ENCODE results near the gene ASPDH. TPM values are rescaled to one million over a fixed set of nuclear protein-coding genes. Genes with fewer than 3 reads are reported as not detected.
"Not testable (repeated sequence)": the region's sequence is repeated elsewhere in the genome, so short reads cannot be mapped to it uniquely, and the experiment has no call there.

The ASPDH gene
- polyA plus RNA-seq, 4 donors = 1.3 to 13.9 (median 6.2) TPM

DNA sequence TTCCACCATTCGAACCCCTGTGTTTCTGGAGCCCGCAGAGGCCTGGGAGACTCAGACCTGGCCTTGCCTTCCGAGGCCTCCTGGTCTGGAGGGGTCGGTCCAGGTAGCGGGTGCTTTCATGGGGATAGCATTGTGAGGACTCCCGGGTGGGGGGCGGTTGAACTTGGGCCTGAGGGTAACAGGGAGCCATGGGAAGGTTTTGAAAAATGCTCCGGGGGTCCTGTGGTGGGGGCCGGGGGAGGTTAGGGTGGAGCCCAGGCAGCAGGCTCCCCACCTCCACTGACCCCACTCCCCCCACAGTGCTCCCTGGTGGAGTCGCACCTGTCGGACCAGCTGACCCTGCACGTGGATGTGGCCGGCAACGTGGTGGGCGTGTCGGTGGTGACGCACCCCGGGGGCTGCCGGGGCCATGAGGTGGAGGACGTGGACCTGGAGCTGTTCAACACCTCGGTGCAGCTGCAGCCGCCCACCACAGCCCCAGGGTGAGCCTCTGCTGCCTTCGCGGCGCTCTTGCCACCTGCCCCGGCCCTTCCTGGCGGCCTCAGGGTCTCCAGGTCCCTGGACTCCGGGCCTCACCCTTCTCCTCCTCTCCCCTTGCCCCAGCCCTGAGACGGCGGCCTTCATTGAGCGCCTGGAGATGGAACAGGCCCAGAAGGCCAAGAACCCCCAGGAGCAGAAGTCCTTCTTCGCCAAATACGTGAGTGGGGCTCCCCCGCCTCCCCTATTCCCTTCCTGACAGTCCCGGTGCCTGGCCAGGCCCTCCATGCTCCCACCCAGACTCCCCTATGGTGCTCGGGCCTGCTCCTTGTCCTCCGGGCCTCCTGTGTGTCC lies 33.2 kb downstream of the ASPDH start:
- no peak for DNase-seq (ENCODE audit: low read depth in 4 of 4, low spot score in 3 of 4)

DNA sequence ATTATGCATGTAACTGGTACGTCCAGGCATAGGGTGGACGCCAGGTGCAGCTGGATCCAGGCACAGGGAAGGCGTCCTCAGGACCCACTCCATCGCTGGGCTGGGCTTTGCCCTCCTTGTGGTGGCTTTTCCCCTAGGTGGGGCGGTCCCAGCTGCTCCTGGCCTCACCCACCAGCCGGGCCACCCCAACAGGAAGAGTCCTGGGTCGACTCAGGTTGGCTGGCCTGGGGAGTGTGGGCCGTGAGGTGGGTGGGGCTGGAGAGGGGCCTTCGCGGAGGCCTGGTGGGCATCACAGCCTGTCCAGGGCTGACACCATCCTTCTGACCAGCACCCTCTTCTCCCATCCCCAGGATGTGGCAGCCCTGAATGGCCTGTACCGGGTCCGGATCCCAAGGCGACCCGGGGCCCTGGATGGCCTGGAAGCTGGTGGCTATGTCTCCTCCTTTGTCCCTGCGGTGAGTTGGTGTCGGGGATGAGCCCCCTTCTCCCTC lies 33.9 kb downstream of the ASPDH start:
- no peak for DNase-seq (ENCODE audit: low read depth in 4 of 4, low spot score in 3 of 4)

DNA sequence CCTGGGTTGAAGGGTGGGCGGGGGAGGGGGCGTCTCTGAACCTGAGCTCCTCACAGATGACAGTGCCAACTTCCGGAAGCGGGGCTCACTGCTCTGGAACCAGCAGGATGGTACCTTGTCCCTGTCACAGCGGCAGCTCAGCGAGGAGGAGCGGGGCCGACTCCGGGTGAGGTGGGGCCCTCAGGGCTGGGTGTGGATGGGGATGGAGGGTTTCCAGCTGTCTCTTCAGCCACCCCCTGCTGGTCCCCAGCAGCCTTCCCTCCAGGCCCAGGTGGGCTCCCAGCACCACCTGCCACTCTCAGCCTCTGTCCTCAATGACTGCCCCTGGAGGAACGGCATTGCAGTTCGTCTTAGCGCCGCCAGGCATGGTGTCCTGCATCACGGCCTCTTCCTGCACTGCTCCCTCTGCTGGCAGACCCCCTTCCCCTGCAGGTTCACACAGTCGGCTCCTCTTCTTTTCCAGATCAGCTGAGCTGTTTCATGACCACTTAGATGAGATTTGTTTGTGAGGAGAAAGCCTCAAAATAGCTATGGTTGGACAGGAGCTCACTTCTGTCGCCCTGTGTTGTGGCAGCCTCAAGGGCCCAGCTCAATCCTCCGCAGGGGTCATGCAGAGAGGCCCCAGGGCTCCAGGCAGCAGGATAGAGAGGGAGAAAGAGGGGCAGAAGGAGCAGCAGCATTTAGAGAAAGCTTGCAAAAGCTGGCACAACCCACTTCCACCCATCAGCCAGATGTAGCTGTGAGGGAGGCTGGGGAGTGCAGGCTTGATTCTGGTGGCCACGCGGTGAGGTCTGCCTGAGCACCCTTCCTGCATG lies 34.6 kb downstream of the ASPDH start:
- no peak for DNase-seq (ENCODE audit: low read depth in 4 of 4, low spot score in 3 of 4)

DNA sequence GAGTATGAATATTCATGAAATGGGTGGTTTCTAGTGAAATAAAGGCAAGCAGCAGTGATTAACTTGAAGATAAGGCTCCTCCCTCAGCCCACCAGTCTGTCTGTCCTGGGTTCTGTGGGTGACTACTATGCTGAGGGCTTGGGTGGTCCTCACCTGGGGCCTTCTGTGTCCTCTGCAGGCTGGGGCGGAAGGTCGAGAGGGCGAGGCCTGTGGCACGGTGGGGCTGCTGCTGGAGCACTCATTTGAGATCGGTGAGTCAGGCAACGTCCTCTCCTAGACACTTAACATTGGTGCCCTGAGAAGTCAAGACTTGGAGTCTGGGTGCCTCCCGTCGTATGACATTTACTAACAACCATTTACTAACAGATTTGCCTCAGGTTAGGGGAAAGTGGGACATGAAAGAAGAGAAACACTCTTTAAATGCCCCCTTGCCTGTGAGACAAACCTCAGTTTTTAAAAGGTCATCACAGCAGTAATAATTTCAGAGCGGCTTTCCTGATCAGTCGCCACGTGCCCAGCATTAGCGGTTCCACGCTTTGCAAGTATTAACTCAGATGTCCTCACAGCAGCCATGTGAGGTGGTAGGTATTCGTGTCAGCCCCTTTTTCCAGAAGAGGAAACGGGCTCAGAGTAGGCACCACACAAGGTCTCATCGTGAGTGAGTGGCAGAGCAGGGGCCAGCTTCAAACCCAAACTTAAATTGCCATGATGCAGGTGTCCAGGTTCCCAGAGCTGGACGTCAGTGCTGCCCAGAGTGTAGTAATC lies 35.8 kb downstream of the ASPDH start:
- no peak for DNase-seq (ENCODE audit: low read depth in 4 of 4, low spot score in 3 of 4)

DNA sequence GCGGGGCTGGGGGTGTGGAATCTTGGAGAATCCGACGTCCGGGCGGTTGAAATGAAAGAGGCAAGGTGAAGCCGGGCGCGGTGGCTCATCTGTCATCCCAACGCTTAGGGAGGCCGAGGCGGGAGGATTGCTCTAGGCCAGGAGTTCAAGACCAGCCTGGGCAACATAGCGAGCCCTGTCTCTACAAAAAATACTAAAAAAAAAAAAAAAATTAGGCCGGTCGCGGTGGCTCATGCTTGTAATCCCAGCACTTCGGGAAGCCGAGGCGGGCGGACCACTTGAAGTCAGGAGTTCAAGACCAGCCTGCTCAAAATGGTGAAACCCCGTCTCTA lies 36.8 kb downstream of the ASPDH start:
- no peak for DNase-seq (ENCODE audit: low read depth in 4 of 4, low spot score in 3 of 4)

DNA sequence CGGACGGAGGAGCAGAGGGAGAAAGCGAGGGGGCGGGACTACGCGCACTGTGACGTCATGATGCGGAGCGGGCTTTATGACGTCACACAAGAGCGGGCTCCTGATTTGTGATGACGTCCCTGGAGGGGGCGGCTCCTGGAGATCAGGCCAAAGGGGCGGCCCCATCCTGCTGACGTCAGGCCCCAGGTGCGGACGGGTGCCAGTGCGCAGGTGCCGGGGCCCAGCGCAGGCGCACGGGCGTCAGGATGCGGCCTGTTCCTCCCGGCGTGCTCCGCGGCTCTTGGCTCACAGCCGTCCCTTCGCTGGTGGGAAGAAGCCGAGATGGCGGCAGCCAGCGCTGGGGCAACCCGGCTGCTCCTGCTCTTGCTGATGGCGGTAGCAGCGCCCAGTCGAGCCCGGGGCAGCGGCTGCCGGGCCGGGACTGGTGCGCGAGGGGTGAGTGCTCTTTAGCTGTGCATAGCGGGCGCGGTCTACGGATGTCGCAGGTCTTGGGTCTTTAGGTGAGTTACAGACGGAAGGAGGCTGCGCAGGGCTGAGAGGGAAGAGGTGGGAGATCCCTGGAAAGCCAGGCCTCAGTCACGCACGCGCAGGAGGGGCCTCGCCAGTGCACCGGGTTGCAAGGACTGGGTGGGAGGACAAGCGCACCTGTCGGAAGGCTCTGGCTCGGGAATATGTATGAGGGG lies 37.3 kb downstream of the ASPDH start, which contains the start of the genes EMC10 and GARIN5A:
EMC10 (plus strand) TSS at position 284 of the 683 bp plus-strand sequence; CDS start at position 322, 38 bp downstream.
GARIN5A (minus strand) TSS at position 625 of the 683 bp plus-strand sequence; CDS start at position 165, 460 bp downstream.
- peak; percentile 79 to 91 (median 86) for DNase-seq (ENCODE audit: low read depth in 4 of 4, low spot score in 3 of 4)

DNA sequence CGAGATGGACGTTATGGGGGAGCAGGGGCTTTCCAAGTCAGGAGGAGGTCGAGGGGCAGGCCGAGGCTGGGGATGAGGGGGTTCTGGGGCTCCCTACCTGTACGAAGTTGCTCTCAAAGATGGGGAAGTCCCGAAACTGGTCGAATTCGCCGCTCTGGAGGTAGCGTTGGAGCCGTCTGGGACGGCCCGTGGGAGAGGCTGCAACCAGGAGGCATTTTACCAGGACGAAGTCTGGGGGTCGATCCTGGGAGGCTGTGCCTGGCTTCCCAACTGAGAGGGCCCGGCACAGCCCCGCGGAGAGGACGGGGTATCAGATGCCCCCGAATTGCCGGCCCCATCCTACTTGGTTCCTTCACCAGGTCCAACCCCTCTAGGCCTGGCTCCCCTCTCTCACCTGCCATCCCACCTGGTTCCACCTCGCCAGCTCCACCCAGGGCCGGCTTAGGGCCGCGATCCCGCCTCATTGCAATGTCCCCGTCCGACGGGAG lies 37.9 kb downstream of the ASPDH start:
- DNase-seq (ENCODE audit: low read depth in 4 of 4, low spot score in 3 of 4) = no peak

DNA sequence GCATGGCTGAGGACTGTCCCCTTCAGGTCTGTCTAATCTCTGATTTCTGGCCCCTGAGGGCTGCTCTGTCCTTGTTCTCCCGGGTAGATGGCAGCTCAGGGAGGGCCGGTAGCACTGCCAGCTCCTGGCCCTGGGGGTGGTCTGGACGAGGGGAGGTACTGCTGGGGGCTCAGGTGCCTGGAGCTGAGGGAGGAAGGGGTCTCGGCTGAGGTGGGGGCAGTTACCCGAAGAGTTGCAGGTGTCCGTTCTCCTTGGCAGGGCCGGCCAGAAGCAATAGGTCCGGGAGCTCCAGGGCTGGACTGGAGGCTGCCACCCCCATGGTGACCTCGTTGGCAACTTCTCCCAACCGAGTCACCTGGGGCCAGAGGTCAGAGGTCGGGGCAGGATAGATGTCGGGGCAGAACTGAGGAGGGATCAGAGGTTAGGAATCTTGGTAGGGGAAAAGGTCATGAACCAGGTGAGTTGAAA lies 38.6 kb downstream of the ASPDH start:
- DNase-seq (ENCODE audit: low read depth in 4 of 4, low spot score in 3 of 4) = no peak

DNA sequence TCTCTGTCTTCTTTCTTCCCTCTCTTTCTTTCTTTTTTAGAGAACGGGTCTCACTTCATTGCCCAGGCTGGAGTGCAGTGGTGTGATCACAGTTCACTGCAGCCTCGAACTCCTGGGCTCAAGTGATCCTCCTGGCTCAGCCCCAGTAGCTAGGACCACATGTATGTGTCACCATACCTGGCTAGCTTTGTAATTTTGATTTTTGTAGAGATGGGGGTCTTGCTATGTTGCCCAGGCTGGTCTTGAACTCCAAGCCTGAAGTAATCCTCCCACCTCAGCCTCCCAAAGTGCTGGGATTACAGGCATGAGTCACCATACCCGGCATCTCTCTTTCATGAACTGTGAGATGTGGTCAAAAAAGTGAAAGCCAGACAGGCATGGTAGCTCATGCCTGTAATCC lies 40.4 kb downstream of the ASPDH start:
- DNase-seq (ENCODE audit: low read depth in 4 of 4, low spot score in 3 of 4) = not testable (repeated sequence)

DNA sequence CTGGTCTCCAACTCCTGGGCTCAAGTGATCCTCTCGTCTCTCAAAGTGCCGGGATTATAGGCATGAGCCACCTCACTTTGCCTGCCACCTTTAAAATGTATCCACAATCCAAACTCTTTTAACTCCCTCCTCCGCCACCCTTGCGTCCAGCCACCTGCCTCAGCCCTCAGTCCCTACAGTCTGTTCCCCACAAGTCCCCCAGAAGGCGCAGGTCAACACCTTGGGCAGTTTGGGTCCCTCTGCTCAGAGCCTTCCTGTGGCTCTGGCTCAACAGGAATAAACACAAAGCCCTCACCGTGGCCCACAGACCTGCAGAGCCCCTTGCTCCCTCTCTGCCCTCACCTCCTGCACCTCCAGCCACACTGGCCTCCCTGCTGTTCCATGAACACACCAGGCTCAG lies 44.9 kb downstream of the ASPDH start:
- no peak for DNase-seq (ENCODE audit: low read depth in 4 of 4, low spot score in 3 of 4)

DNA sequence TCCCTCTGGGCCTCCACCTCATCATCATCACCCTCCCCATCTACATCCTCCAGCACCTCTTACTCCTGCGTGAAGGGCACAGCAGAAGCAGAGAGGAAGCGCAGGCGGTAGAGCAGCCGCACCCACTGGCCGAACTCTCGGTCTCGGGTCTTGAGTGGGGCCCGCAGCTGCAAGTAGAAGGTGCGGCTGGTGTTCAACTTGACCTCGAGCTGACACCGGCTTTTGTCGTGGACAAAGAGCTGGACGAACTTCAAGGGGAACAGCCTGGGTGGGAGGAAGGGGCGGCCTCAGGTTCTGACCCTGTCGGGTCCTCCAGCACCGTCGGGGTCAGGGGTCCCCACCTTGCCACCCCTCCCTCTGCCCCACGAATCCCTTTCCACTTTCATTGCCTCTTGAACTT lies 46.1 kb downstream of the ASPDH start:
- no peak for DNase-seq (ENCODE audit: low read depth in 4 of 4, low spot score in 3 of 4)

DNA sequence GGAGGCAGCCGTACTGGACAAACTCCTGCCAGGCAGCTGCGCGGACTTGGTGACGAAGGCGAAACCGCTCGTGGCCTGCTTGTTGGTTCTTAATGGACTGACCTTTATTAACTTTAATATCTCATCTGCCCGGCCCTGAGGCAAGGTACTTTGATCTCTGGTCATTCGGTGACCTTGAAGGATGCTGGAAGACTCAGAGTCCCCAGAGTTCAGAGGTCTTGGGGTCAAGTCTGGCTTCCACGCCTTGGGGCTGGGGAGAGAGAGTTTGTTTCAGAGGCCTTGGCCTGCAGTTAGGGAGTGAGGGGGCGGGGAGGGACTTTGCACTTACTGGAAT lies 47.0 kb downstream of the ASPDH start:
- no peak for DNase-seq (ENCODE audit: low read depth in 4 of 4, low spot score in 3 of 4)

DNA sequence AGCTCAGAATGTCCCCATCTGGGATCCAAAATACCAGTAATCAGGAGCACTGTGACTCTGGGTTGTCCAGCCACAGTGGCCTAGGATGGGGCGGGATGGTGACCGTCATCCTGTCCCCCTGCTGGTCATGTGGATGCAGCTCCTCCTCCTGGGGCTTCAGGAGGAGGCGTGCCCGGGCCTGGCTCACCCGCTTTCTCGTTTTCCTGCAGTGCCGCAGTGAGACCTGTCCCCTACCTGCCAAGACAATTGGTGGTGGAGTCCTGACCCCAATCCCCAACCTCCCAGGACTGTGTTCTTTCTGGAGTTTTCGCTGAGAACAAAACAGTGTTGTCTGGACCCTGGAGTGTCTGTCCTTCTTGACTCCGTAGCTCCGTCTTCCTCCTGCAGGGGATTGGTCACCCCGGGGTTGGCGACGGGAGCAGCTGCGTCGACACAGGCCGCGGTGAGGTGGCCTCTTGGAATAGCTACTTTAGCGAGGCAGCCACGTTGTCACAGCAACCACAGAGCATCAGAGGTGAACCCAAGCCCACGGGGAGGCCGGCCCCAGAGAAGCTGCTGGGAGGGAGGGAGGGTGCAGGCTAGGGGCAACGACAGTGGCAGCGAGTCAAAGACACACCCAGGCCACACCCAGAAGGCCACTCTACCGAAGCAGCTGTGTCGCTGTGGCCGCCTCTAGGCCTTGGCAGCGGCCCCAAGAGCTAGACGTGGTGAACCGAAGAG lies 47.6 kb downstream of the ASPDH start:
- no peak for DNase-seq (ENCODE audit: low read depth in 4 of 4, low spot score in 3 of 4)

DNA sequence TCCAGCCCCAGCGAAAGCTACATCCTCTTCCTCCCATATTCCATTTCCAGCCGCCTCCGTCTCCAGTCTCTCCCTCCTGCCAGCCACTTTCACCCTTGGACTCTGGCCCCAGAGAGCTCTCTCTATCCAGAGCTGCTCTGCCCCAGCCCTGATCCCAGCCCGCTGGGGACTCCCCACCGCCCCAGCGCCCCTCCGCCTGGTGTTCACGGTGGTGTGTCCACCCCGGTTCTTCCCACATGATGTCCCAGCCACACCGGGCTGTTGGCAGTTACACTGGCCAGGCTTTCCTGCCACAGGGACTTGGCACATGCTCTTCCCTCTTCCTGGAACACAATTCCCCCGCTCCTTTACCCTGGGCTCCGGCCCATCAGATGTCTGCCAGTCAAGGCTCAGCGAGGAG lies 48.7 kb downstream of the ASPDH start:
- no peak for DNase-seq (ENCODE audit: low read depth in 4 of 4, low spot score in 3 of 4)

DNA sequence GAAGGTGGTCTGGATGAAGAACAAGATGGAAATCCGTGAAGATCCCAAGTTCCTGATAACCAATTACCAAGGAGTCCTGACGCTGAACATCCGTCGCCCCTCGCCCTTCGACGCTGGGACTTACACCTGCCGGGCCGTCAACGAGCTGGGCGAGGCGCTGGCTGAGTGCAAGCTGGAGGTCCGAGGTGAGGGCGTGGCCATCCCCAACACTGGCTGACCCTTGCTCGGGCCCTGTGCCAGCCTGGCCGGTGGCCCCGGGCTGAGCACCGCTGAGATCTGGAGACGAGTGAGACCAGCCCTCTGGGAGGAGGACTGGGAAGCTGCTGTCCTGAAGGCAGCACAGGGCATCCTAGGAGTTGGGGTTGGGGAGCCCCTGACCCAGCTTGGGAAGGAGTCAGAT lies 49.4 kb downstream of the ASPDH start:
- DNase-seq (ENCODE audit: low read depth in 4 of 4, low spot score in 3 of 4) = no peak

DNA sequence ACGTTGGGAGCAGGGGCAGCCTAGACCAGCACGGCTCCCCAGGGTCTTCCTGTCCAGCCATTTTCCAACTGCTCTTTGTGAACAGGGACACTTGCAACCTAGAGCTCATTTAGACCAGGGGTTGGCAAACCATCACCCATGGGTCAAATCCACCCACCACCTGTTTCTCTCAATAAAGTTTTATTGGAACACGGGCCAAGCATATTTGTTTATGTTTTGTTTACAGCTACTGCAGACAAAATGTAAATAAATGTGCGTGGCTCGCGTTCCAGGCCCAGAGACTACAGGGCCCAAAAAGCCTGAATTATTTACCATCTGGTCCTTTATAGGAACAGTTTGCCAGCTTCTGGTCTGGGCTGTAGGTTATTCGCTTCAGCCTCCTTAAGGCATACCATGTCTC lies 50.7 kb downstream of the ASPDH start:
- no peak for DNase-seq (ENCODE audit: low read depth in 4 of 4, low spot score in 3 of 4)
